Pons (tissue), 1 donor: ENCODE measurements around the gene DLG5.

Experiments
- DNase-seq: peaks from one replicate; pipeline ENCODE4 v3.0.0-alpha.2; 2016; ENCODE audit warnings: low spot score

The DLG5 gene

GRCh38 chr10:77843264-77843663, 83.3 kb downstream of the DLG5 start:
- no peak for DNase-seq

DNA sequence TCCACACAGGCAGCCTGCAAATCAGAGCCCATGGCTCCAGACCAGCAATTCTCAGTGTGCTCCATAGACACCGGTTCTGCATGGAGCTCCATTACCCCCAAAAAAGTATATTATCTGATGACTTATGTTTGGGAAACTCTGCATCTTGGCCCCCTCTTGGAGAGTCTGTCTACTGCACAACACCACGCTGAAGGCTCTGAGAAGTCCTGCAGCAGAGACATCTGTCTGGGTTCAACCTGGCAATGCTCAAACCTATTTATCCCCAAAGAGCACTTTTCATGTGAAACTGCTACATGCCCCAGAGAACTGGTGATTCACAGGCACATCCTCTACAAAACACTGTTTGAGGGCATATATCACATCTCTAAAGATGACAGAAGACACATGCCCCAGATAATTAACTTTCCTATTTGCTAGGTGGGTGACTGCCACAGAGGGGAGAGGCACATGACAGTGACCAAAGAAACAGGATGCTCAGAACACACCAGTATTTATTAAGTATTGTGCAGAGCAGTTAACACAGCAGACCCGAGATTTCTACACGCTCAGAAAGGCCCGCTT, 83.8 kb downstream of the DLG5 start:
- no peak for DNase-seq

DNA sequence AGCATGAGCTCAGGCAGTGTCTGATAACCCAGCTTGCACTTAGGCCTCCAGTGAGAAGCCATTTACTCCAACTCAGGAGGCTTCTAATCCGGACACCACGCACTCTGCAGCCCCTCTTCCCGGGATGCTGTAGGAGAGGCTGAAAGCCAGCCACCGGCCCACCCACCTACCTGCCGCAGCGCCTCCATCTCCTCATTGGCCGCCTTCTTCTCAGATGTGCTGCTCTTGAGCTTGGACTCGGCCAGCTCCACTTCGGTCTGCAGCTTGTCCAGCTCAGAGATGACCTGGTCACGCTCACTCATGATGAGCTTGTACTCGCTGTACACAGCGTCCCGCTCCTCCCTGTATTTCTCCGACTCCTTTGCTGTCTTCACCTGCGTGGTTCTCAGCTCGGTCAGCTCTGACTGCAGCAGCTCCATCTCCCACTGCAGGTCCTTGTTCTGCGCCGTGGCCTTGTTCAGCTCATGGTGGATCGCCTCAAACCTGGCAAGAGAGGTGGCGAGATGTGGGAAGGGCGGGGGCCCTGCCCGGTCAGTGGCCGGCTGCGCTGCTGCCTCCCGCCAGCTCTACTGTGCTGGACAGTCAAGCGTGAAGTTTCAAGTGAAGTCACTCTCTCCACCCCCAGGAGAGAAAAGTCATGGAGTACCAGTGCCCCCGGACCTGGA, 84.7 kb downstream of the DLG5 start:
- no peak for DNase-seq

DNA sequence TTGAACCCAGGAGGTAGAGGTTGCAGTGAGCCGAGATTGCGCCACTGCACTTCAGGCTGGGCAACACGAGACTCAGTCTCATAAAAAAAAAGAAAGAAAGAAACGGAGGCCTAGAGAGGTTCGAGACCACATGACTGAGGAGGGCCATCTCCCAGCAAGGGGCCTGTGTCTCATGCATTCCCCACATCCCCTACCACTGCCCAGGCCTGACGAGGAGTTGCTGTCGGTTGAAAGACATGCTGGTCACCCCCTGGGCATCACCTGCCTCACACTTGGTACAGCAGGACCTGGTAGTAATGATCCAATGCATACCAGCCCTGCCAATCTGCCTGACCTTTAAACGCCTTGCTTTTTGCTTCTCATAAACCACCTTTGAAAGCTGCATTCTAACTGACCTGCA, 85.9 kb downstream of the DLG5 start:
- DNase-seq: no peak

- DNase-seq: no peak
Measured at GRCh38 chr10:77837925-77838595, 88.5 kb downstream of the DLG5 start.

DNA sequence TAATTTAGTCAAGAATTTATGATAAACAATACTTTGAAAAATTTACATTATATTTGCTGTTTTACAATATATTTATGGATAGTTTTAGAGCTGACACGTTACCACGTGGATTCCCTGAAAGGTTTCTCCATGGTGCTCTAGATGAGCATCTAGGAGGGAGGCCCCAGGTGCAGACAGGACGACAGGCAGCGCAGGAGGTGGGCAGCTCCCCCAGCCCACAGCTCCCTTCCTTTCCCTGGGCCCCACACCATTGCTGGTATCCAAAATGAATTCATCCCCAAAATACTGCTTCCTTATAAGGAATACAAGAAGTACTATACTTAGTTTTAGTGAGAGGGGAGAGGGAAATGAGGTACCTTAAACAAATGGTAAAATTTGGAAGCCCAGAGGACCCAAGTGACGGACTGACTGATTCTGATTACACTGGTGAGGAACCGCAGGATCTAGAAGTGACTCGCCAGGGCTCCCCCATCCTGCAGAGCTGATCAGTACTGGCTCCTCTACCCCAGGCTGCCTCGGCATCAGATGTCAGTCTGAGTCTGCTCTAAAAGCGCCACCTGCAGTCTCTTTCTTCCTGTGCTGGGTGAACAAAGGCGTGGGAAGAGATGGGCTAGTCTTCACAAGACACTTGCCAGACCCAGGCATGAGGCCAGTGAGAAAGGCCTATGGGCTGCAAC, 89.2 kb downstream of the DLG5 start:
- peak; percentile 35 for DNase-seq

DNA sequence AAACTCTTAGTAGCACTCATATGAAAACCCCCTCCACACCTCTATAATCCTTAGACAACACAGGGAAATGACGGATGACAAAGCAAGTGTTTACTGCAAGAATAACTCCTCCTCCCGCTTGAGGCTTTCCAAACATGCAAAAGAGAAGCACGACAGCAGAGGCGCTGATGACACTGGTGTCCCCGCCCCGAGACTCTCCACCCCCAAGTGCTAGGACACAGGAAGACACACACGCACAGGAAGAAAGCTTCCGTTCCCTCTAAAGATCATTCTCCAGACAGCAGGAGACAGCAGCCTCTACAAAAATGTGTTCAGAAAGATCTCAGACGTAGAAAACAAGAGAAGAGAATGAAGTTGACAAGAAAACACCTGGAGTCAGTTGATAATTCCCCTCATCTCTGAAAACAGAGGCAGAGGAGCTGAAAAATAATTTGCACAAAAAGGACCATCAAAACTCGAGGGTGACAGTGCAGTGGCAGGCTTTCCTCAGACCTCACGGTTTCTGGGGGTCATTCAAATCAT, 90.2 kb downstream of the DLG5 start:
- DNase-seq: peak; percentile 53

DNA sequence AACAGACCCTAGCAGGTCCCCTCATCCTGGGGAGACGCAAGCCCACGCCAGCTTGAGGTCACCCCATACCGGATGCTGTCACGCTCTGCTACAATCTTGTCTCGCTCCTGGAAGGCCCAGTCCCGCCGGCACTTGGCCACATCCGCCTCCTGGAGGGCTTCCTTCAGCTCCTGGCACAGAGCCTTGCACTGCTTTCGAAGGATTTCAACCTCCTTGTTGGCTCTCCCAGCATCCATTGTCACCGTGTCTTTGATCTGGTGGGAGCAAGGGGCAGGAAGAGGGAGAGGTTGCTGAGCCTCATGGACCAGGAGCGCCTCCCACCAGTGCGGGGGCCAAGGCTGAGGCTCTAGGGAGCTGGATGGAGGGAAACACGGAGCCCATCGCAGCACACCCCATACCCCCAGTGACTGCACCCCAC, 90.9 kb downstream of the DLG5 start:
- no peak for DNase-seq

GRCh38 chr10:77834943-77835668, 91.4 kb downstream of the DLG5 start:
- no peak for DNase-seq

DNA sequence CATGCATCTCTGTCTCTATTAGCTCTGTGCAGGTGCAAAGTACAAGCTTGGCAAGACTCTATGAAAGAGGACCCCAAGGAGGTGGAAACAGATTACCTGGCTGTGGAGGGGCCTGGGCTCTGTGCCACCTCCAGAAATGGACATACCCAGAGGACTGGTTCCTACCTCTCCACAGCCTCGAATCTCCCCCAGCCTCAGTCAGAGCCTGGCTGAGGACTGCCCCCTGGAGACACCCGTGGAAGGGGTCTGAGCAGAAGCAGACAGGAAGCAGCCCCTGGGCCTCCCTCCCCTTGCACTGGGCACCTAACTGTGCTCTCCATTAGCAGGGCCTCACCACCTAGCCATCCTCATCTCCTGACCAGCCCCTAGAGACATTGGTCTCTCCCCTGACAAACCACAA, 92.0 kb downstream of the DLG5 start:
- no peak for DNase-seq

GRCh38 chr10:77833792-77834191, 92.8 kb downstream of the DLG5 start:
- DNase-seq: no peak

DNA sequence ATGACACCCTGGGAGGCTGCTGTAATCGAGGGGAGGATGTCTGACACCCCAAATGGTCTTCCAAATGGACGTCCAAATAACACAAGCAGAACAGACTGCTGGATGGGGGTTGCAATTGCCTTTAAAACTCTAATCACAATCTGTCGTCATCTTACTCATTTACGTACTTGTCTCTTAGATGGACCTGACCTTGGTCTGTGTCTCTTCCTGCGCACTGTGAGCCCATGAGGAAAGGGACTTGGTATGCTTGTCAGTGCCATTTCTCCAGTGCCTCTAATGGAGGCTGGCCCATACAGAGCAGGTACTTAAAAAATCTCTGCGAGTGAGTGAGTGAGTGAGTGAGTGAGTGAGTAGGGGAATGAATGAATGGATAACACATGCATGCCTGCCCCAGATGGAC, 93.3 kb downstream of the DLG5 start:
- DNase-seq: no peak

- DNase-seq: no peak
Measured at GRCh38 chr10:77832238-77832637, 94.3 kb downstream of the DLG5 start.

DNA sequence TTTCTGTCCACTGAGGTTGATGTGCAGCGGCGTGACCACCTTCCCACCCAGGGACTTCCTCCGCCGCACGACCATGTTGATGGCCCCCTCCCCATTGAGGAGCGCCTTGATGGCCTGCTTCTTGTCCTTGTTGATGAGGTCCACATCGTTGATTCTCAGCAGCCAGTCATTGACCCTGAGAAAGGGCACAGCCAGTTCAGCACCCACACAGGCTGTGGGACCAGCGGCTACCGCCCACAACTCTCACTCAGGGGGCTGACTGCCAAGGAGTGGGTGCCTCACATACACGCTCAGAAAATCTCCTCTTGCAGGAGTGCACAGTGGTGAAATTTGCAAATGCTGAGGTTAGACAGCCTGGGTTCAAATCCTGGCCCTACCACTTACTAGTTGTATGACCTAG, 97.2 kb downstream of the DLG5 start:
- no peak for DNase-seq

DNA sequence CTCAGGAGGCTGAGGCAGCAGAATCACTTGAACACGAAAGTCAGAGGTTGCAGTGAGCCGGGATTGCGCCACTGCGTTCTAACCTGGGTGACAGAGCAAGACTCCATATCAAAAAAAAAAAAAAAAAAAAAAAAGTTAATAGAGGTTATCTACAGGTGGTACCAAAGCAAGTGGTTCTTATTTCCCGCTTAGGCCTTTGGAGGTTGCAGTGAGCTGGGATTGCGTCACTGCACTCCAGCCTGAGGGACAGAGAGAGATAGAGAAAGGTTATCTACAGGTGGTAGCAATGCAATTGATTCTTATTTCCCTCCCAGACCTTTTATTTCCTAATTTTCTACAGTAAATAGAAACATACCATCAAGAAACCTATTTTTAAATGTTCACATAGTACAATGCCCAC, 98.2 kb downstream of the DLG5 start:
- DNase-seq: no peak

DNA sequence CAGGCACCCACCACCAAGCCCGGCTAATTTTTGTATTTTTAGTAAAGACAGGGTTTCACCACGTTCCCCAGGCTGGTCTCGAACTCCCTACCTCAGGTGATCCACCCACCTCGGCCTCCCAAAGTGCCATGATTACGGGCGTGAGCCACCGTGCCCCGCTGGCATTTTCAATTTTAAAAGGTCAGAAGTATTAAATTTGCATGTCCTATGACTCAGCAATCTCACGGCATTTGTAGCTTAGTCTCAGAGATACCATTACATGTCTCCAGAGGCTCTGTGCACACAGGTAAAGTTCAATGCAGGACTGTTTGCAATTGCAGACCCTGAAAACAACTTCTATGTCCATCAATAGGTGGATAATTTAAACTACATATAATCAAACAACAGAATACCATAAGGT, 99.2 kb downstream of the DLG5 start:
- DNase-seq: no peak

- no peak for DNase-seq
Measured at GRCh38 chr10:77825965-77826364, 100.6 kb downstream of the DLG5 start.

DNA sequence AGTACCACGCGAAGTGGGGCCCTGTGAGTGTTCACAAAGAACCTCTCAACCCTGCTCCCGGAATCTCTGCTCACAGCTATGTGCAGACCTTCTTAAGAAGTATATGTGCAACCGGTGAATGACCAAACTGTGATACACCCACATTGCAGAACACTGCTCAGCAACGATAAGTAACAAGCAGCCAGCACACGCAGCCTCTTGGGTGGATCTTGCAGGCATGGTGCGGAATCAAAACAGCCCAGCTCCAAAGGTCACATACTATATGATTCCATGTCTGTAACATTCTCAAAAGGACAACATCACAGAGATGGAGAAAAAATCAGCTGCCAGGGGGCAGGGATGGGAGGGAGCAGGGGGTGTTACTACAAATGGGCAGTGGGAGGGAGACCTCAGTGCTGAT, 101.6 kb downstream of the DLG5 start:
- DNase-seq: no peak

GRCh38 chr10:77823811-77824542, 102.6 kb downstream of the DLG5 start:
- DNase-seq: no peak

GRCh38 chr10:77821551-77821950, 105.0 kb downstream of the DLG5 start:
- no peak for DNase-seq

DNA sequence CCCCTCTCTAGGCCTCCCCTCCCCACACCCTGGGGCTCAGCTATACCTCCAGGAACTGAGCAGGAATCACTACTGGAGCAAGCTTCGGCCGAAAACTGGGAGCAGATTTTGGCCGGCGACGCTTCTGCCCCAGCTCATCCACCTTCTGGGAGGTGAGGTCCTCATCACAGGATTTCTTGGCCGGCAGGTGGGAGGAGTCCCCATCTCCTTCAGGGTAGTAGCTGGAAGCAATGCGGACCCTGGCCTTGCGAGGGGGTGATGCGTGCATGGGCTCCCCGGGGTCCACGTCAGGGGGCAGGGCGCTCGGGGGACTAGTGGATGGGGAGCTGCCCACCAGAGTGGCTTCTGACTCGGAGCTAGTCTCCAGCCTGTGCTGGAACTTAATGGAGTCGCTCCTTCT, 105.5 kb downstream of the DLG5 start:
- DNase-seq: no peak

GRCh38 chr10:77820349-77820748, 106.2 kb downstream of the DLG5 start:
- DNase-seq: no peak
